DOHH2 (cell line): ENCODE measurements around the gene COL25A1.

Source experiments
- H3F3A ChIP-seq: fragments of 200-600 bp; sonication (generic), shearing (Covaris generic); 2 replicates; pipeline ENCODE4 v1.6.0; 2016; ENCODE audit warnings: antibody characterized with exemption, mild to moderate bottlenecking; ENCODE audit not compliant: control insufficient read depth, insufficient read depth
- H3K27ac ChIP-seq: fragments of 200-600 bp; sonication (generic); 2 replicates; pipeline ENCODE4 v1.5.1; 2014; ENCODE audit warnings: low read depth, mild to moderate bottlenecking, low read length, moderate library complexity
- H3K27me3 ChIP-seq: fragments of 200-600 bp; sonication (generic); 2 replicates; pipeline ENCODE4 v1.6.1; 2014; ENCODE audit warnings: mild to moderate bottlenecking, low read length, mixed read lengths; ENCODE audit not compliant: control insufficient read depth
- H3K36me3 ChIP-seq: fragments of 200-600 bp; sonication (generic); 2 replicates; pipeline ENCODE4 v1.6.1; 2014; ENCODE audit warnings: mild to moderate bottlenecking, low read length, moderate library complexity, mixed read lengths; ENCODE audit not compliant: control insufficient read depth
- H3K4me1 ChIP-seq: fragments of 200-600 bp; sonication (generic); 2 replicates; pipeline ENCODE4 v1.6.1; 2014; ENCODE audit warnings: mild to moderate bottlenecking, low read length, mixed read lengths; ENCODE audit not compliant: control insufficient read depth
- H3K4me2 ChIP-seq: fragments of 200-600 bp; sonication (generic); 2 replicates; pipeline ENCODE4 v1.6.0; 2014; ENCODE audit warnings: mild to moderate bottlenecking, low read length, moderate library complexity
- H3K4me3 ChIP-seq: fragments of 200-600 bp; sonication (generic); 2 replicates; pipeline ENCODE4 v1.5.1; 2014; ENCODE audit warnings: mild to moderate bottlenecking, low read length, mixed read lengths
- H3K79me2 ChIP-seq: fragments of 200-600 bp; sonication (generic); 2 replicates; pipeline ENCODE4 v1.6.1; 2014; ENCODE audit warnings: mild to moderate bottlenecking, low read length, mixed read lengths; ENCODE audit not compliant: control insufficient read depth
- H3K9me2 ChIP-seq: fragments of 200-600 bp; sonication (generic); replicated peaks from 2 replicates; pipeline ENCODE4 v1.6.1; 2014; ENCODE audit warnings: mild to moderate bottlenecking, low read length, mixed read lengths; ENCODE audit not compliant: control insufficient read depth
- H3K9me3 ChIP-seq: fragments of 200-600 bp; sonication (generic); 2 replicates; pipeline ENCODE4 v1.6.1; 2014; ENCODE audit warnings: antibody characterized with exemption, low read length, mixed read lengths; ENCODE audit not compliant: control insufficient read depth, insufficient read depth
- H4K20me1 ChIP-seq: fragments of 200-600 bp; sonication (generic); 2 replicates; pipeline ENCODE4 v1.6.0; 2014; ENCODE audit warnings: low read depth, mild to moderate bottlenecking, antibody characterized with exemption, low read length, moderate library complexity; ENCODE audit not compliant: control insufficient read depth, insufficient read depth
- CTCF ChIP-seq: fragments of 200-600 bp; sonication (generic); IDR thresholded peaks from one replicate; pipeline ENCODE4 v1.5.1; 2014; ENCODE audit warnings: antibody characterized with exemption, mild to moderate bottlenecking, low read depth, low read length; ENCODE audit not compliant: poor library complexity, severe bottlenecking
- EZH2phosphoT487 ChIP-seq: fragments of 200-600 bp; sonication (generic); IDR thresholded peaks from 2 replicates; pipeline ENCODE4 v1.6.1; 2017; ENCODE audit warnings: borderline replicate concordance, mild to moderate bottlenecking, antibody characterized with exemption, low read length, moderate library complexity, mixed read lengths

Gene COL25A1

DNA sequence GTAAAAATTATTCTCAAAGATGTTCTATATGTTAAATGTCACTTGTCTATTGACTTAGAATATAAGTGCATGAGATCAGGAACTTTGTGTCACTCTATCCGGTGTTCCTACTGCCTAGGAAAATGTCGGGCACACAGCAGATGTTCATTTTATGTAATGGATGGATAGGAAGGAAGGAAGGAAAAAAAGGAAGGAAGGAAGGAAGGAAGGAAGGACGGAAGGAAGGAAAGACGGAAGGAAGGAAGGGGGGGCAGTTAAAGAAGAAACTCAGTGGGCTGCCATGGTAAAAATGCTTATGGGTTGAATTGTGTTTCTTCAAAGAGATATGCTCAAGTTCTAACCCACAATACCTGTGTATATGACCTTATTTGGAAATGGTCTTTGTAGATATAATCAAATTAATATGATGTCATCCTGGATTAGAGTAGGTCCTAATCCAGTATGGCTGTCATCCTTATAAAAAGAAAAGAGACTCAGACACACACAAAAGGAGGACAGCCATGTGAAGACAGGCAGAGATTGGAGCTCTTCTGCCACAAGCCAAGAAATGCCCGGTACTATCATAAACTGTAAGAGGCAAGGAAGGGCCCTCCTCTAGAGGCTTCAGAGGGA, 86.3 kb downstream of the COL25A1 start:
- no peaks in the 10 kb centered on the region for H3K79me2 ChIP-seq
- no peaks in the 10 kb centered on the region for H3K27me3 ChIP-seq
- no peak for TF ChIP-seq CTCF
- no peak for TF ChIP-seq EZH2phosphoT487
- no peak overlapping the region for H3K4me2 ChIP-seq
- H3K9me2 ChIP-seq = no peaks in the 10 kb centered on the region
- no peaks in the 10 kb centered on the region for H3K36me3 ChIP-seq
- no peaks in the 10 kb centered on the region for H4K20me1 ChIP-seq
- H3K9me3 ChIP-seq = no peaks in the 10 kb centered on the region
- H3K4me3 ChIP-seq = no peak overlapping the region
- H3K4me1 ChIP-seq = no peaks in the 10 kb centered on the region
- H3F3A ChIP-seq = no peaks in the 10 kb centered on the region
- no peak overlapping the region for H3K27ac ChIP-seq

GRCh38 chr4:109215506-109215905, 87.0 kb downstream of the COL25A1 start:
- Histone ChIP-seq H3F3A (no peaks in the 10 kb centered on the region), H3K9me3 (no peaks in the 10 kb centered on the region), H3K79me2 (no peaks in the 10 kb centered on the region), H3K27me3 (no peaks in the 10 kb centered on the region), H3K4me1 (no peaks in the 10 kb centered on the region), H4K20me1 (no peaks in the 10 kb centered on the region), H3K36me3 (no peaks in the 10 kb centered on the region), H3K27ac (no peak overlapping the region), H3K4me2 (no peak overlapping the region), H3K9me2 (no peaks in the 10 kb centered on the region), H3K4me3 (no peak overlapping the region)
- TF ChIP-seq EZH2phosphoT487 (no peak), CTCF (no peak)

GRCh38 chr4:109214622-109215301, 87.7 kb downstream of the COL25A1 start:
- no peak for TF ChIP-seq CTCF
- TF ChIP-seq EZH2phosphoT487 = no peak

More at GRCh38 chr4:109214622-109215301, 87.7 kb downstream of the COL25A1 start:
- H3K4me2 ChIP-seq = no peak overlapping the region
- H3F3A ChIP-seq = no peaks in the 10 kb centered on the region
- no peaks in the 10 kb centered on the region for H4K20me1 ChIP-seq
- H3K4me3 ChIP-seq = no peak overlapping the region
- no peaks in the 10 kb centered on the region for H3K36me3 ChIP-seq
- H3K9me3 ChIP-seq = no peaks in the 10 kb centered on the region
- no peak overlapping the region for H3K27ac ChIP-seq
- no peaks in the 10 kb centered on the region for H3K9me2 ChIP-seq
- no peaks in the 10 kb centered on the region for H3K4me1 ChIP-seq
- no peaks in the 10 kb centered on the region for H3K79me2 ChIP-seq
- no peaks in the 10 kb centered on the region for H3K27me3 ChIP-seq
